GM12873 (cell line): ENCODE data around the gene UBTD1.

Experiments
- CTCF ChIP-seq: IDR thresholded peaks from 2 replicates; pipeline ENCODE4 v1.5.1; 2012; ENCODE audit warnings: low read depth, mild to moderate bottlenecking, moderate library complexity, low read length, control low read depth; ENCODE audit not compliant: insufficient read depth; ENCODE audit errors: missing control alignments

UBTD1 gene

GRCh38 chr10:97499561-97500296, 1.0 kb downstream of the UBTD1 start:
- no peak for TF ChIP-seq CTCF

DNA sequence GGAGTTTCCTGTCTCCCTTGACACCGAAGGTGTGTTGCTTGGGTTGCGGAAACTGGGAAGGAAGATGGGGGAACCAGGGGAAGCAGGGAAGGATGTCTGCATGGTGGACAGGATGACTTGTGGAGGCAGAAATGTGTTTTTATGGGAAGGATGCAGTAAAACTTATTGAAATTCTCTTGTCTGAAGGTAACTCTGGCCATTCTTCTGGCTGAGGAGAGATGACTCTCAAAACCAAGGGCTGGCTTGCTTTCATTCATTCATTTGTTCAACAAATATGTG, 1.5 kb downstream of the UBTD1 start:
- no peak for TF ChIP-seq CTCF

GRCh38 chr10:97502916-97503315, 4.2 kb downstream of the UBTD1 start:
- TF ChIP-seq CTCF: no peak

DNA sequence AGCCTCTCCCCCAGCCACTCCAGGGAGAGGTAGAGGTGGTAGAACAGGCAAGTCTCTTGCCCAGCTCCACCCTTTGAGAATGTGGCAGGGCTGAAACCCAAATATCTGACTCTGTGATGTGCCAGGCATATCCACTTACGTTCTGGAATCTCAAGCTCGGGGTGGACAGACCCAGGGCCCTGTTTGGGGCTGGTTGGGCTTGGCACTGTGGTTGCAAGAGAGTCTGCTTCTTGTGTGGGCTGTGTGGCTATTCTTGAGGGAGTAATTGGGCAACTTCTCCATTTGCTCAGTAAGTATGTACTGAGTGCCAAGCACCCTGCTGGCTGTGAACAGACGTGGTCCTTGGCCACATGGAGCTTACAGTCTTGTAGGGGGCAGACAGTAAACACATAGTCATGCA, 4.7 kb downstream of the UBTD1 start:
- TF ChIP-seq CTCF: no peak

DNA sequence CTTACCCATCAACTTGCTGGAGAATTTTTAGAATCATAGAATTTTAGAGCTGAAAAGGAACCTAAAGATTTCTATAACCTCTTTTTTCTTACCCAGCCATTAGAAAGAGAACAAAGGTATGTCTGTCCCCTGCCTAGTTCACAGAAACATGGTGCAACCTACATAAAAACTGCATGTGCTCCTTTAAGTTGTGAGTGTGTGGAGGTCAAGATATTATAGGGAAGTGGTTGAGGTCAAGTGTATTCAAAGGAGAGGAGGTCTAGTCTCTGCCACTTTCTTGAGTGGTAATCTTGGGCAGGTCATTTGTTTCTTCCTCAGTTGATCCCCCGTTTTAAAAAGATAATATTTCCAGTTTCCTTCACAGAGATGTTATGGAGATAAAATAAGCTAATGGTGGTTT, 6.4 kb downstream of the UBTD1 start:
- no peak for TF ChIP-seq CTCF

GRCh38 chr10:97506199-97506991, 7.7 kb downstream of the UBTD1 start:
- TF ChIP-seq CTCF: no peak

GRCh38 chr10:97508342-97508741, 9.6 kb downstream of the UBTD1 start:
- no peak for TF ChIP-seq CTCF
